HG03097 (cell line): Measurements from ENCODE around the gene SSU72.

ENCODE experiments used
- ATAC-seq: cut with Tn5 transposase; IDR thresholded peaks from one replicate; pipeline ENCODE4 v1.9.1; 2021; ENCODE audit not compliant: unreplicated experiment, low FRiP score

SSU72 gene

DNA sequence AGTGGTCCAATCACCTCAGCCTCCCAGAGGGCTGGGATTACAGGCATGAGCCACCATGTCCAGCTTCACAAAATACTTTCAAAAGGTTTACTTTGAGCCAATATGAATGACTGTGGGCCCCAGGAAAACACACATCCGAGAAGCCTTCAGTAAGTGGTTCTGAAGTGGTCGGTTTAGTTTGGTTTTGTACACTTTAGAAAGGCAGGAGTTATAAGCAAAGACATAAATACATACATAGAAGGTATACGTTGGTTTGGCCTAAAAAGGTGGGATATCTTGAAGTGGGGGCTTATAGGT, 37.4 kb upstream of the SSU72 start:
- no peak for ATAC-seq

GRCh38 chr1:1610796-1611195, 36.1 kb upstream of the SSU72 start:
- ATAC-seq: no peak

DNA sequence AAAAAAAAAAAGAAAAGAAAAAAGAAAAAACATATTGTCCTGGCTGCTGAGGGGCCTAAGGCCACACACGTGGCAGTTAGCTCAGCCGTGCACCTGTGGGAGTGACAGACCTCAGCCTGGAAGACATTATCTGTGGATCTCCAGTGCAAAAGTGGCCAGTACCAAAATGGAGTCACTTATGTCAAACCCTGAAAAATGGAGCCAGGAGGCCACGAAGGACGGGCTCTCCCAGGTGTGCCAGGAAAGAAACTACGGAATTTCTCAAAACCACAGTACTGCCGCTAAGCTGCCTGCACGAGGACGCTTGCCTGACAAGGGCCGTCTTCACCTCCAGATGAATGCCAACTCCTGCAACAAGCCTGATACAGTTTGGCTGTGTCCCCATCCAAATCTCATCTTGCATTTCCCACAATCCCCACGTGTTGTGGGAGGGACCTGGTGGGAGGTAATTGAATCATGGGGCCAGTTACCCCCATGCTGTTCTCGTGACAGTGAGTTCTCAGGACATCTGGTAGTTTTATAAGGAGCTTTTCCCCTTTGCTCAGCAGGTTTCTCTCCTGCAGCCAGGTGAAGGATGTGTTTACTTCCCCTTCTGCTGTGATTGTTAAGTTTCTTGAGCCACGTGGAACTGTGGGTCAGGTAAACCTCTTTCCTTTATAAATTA, 35.3 kb upstream of the SSU72 start:
- ATAC-seq: no peak

GRCh38 chr1:1606232-1606631, 31.6 kb upstream of the SSU72 start:
- no peak for ATAC-seq

DNA sequence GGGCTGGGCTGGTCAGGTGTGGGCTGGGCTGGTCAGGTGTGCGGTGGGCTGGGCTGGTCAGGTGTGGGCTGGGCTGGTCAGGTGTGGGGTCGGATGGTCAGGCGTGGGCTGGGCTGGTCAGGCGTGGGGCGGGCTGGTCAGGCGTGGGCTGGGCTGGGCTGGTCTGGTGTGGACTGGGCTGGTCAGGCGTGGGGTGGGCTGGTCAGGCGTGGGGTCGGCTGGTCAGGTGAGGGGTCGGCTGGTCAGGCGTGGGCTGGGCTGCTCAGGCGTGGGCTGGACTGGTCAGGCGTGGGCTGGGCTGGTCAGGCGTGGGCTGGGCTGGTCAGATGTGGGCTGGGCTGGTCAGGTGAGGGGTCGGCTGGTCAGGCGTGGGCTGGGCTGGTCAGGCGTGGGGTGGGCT, 31.1 kb upstream of the SSU72 start:
- no peak for ATAC-seq

- no peak for ATAC-seq
Observed at GRCh38 chr1:1605034-1605591, 30.4 kb upstream of the SSU72 start.

- ATAC-seq: no peak
Observed at GRCh38 chr1:1604374-1605033, 29.8 kb upstream of the SSU72 start.

- ATAC-seq: no peak
Observed at GRCh38 chr1:1603671-1604373, 29.2 kb upstream of the SSU72 start.

DNA sequence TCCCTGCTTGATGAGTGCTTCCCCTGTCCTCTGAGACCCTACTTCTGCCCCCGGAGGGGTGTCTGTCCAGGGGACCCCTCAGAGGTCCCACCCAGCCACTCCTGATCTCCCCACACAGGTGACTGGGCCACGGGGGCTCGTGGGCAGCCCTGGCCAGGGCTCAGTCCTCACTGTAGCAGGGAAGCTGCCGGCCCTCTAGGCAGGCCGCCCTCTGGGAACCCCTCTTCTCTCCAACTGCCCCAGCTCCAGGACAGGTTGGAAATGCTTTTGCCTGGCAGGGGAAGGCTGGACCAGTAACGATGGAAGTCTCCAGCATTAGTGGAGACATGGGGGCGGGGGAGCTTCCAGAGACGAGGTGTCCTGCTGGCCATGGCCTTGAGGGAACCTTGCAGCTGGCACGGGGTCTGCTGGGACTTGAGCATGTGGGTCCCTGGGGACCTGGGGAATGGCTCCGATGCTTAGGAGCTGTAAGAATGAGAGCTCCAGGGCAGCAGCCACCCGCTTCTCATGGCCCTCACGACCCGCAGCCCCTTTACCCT, 28.4 kb upstream of the SSU72 start:
- ATAC-seq: no peak

GRCh38 chr1:1602304-1602967, 27.8 kb upstream of the SSU72 start:
- ATAC-seq: no peak

GRCh38 chr1:1601564-1602303, 27.1 kb upstream of the SSU72 start:
- no peak for ATAC-seq

DNA sequence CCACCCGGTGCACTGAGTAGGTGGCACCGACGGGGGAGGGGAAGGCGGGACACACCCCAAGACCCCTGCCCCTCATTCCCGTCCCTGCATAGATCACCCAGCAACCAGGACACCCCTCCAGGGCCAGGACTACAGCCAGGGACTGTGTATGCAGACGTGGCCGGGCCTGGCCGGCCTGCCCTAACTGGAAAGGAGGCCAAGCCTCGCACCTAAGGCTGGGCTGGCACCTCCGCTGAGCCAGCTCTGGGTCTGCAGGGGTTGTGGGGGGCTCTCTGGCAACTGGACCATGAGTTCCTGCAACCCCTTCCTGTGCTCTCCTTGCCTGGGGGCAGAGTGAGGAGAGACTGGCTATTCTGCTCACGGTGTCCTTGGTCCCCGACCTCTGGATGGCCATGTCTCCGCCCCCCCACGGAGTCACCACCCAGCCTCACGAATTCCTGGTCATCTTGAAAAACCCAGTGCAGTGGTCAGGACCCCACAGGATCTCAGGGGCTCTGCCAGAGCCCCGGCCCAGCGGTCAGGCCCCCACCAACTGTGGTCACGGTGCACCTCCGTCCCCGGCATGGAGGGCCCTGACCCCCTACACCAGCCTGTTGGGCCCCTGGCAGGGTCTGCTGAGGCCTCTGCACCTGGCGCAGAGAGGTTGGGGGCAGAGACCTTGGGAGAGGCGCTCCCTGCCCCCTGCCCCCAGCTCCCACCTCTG, 26.3 kb upstream of the SSU72 start:
- ATAC-seq: no peak

DNA sequence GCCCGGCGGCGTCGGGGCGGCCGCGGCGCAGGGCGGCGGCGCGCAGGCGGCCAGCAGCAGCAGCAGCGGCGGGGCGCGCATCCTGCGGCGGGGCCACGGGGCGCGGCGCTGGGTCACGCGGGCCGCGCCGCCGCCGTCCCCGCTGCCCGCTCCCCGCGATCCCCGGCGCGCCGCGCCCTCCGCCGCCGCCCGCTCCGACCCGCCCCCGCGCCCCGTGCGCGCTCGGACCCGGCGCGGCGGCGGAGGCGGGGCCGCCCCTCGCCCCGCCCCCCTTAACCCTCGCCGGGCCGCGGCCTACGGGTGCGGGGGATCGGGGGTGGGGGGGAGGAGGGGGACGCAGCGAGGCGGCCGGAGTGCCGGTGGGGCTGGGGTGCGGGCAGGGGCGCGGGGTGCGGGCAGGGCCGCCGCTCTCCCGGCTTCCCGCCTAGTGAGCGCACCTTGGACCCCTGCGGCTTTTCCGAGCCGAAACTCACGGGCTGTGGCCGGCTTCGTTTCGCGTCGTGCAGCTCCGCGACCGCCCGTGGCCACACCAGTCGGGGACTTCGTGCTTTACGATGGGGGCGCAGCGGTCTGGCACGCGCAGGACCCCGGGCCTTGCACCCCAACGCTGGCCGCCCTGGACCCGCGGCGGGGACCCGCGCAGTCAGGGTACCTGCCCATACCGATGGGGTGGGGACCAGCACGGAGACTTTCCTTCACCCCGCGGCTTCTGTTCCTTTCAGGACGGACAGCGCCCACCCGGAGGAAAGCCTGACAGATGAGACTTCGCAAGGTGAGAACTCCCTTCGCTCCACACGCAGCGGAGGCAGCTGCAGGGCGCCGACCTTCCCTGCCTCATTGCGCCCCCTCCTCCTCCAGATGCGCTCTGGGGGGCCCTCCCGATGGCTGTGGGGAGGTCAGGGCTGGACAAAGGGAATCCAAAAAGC, 25.5 kb upstream of the SSU72 start, which contains the start of gene FNDC10:
Gene FNDC10, minus strand, starts transcription at position 201 of the 926 bp plus-strand sequence. Its CDS starts 120 bp downstream, at position 81.
- no peak for ATAC-seq

DNA sequence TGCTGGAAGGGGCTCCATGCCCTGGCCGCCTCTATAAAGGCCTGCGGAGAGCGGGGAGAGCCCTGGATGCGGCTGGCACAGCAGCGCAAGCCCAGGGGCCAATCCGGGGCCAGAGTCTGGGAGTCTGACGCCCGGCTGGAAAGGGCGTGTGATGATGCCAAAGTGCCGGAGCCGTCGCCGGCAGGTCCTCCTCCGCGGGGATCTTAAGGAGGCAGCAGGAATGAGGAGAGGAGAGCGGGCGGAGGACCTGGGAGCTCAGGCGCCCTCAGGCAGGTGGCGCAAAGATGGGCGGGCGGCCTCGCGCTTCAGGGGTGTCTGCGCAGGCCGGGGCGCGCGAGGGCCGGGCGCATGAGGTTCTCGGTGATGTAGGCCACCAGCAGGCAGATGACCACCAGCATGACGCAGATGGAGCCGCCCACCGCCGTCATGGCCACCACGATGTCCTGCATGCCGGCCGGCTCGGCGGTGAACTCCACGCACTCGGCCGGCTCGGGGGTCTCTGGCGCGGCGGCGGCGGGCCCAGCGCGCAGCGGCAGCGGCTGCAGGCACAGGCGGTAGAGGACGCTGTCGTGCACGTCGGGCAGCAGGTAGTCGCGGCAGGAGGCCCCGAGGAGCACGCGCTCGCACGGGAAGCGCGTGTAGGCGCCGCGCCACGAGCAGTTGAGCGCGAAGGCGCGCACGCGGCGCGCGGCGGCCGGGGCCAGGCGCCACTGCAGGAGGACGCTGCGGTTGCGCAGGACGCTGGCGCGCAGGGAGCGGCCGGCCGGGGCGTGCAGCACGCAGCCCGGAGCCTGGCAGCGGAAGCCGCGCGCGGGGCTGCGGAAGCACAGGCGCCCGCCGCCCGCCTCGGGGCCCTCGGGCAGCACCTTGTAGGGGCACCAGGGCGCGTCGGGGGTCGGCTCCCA, 24.6 kb upstream of the SSU72 start:
- ATAC-seq: no peak

GRCh38 chr1:1598720-1599029, 24.0 kb upstream of the SSU72 start:
- no peak for ATAC-seq

GRCh38 chr1:1598051-1598719, 23.5 kb upstream of the SSU72 start:
- ATAC-seq: no peak

DNA sequence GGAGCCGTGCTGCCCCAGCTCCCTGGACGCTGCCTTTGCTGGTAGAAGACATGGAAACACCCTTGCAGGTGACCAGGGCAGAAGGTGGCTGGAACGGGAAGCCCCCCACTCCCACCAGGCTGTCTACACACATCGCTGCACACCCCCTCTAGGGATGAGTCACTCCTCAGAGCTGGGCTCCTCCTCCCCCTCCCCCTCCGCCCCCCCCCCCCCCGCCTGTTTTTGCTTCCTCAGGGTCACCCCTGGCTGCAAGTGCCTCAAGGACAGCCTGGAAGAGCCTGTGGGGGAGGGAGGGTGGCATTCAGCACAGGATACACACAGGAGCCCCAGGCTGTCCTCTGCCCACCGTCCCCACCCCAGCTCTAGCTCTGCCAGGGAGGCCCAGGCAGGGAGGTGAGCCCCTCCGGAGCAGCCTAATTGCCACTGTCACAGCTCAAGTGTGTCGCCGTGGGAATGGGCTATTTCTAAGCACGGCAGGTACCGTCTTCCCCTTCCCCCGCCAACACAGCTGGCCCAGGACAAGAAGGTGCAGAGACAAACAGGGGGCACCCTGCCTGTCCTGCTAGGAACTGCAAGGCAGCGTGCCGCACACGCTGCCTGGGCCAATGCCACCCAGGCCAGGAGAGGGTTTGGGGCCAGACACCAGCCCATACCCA, 22.7 kb upstream of the SSU72 start:
- ATAC-seq: no peak
